CD4-positive, CD25-positive, alpha-beta regulatory T cell (primary cell): ENCODE data around the gene KCNK18. TPM values are rescaled to one million over a fixed set of nuclear protein-coding genes. Genes with fewer than 3 reads are reported as not detected.
"Not testable (repeated sequence)": the region's sequence is repeated elsewhere in the genome, so short reads cannot be mapped to it uniquely, and the experiment has no call there.

Experiments used
- ATAC-seq, 2 donors: fragments of 150-1000 bp; cut with Tn5 transposase; one replicate each; pipeline ENCODE4 v1.10.0; 2021; ENCODE audit warnings: low read depth in 2 of 2, moderate number of reproducible peaks in 2 of 2, moderate library complexity in 1 of 2
- DNase-seq, 3 donors: peaks; one replicate each; pipeline versions ENCODE4 v3.0.0 to v3.0.0-alpha.2; 2012 to 2022; ENCODE audit warnings: mixed read lengths in 1 of 3
- H3K27ac ChIP-seq: one replicate; pipeline ENCODE4 v1.7.0; 2013; ENCODE audit warnings: mild to moderate bottlenecking, low read length; ENCODE audit not compliant: insufficient read depth, poor library complexity, severe bottlenecking
- H3K27me3 ChIP-seq: one replicate; pipeline ENCODE4 v1.7.0; 2013; ENCODE audit warnings: low read length; ENCODE audit not compliant: control insufficient read depth, insufficient read depth
- H3K36me3 ChIP-seq: one replicate; pipeline ENCODE4 v1.7.0; 2013; ENCODE audit warnings: mild to moderate bottlenecking, low read length, moderate library complexity; ENCODE audit not compliant: control insufficient read depth, insufficient read depth
- H3K4me1 ChIP-seq: 2 replicates; pipeline ENCODE4 v1.7.0; 2013; ENCODE audit warnings: mild to moderate bottlenecking, low read length; ENCODE audit not compliant: insufficient read depth, control insufficient read depth, poor library complexity, severe bottlenecking
- H3K4me3 ChIP-seq: one replicate; pipeline ENCODE4 v1.7.0; 2013; ENCODE audit warnings: low read depth, mild to moderate bottlenecking, low read length, moderate library complexity
- H3K9me3 ChIP-seq, 2 experiments: 1 replicate in 1 of 2; 2 replicates in 1 of 2; pipeline ENCODE4 v1.7.0; 2013; ENCODE audit warnings: low read length in 2 of 2, mild to moderate bottlenecking in 1 of 2, moderate library complexity in 1 of 2; ENCODE audit not compliant: control insufficient read depth in 2 of 2
- H3K27ac Mint-ChIP-seq, 3 donors: one replicate each; pipeline ENCODE4 v1.8.0; 2020 to 2022; ENCODE audit warnings: mild to moderate bottlenecking in 3 of 3, mixed read lengths in 3 of 3, moderate library complexity in 2 of 3
- H3K27me3 Mint-ChIP-seq: one replicate; pipeline ENCODE4 v1.8.0; 2022; ENCODE audit warnings: mild to moderate bottlenecking, mixed read lengths
- H3K36me3 Mint-ChIP-seq: one replicate; pipeline ENCODE4 v1.8.0; 2020; ENCODE audit warnings: mixed read lengths
- H3K4me1 Mint-ChIP-seq, 4 donors: one replicate each; pipeline ENCODE4 v1.8.0; 2020 to 2022; ENCODE audit warnings: mixed read lengths in 4 of 4, mild to moderate bottlenecking in 1 of 4
- H3K4me3 Mint-ChIP-seq, 4 donors: one replicate each; pipeline ENCODE4 v1.8.0; 2020 to 2022; ENCODE audit warnings: mild to moderate bottlenecking in 4 of 4, mixed read lengths in 4 of 4, moderate library complexity in 3 of 4
- H3K9me3 Mint-ChIP-seq, 7 donors: one replicate each; pipeline ENCODE4 v1.8.0; 2020 to 2022; ENCODE audit warnings: mixed read lengths in 7 of 7, mild to moderate bottlenecking in 3 of 7, moderate library complexity in 2 of 7
- polyA plus RNA-seq, 4 donors: library from polyadenylated mRNA; unstranded; fragments of 300-500 nt; fragmentation: Illumina TruSeq; gene quantifications; one replicate each; pipeline ENCODE4 v1.2.3, GENCODE V29; 2021
- total RNA-seq: library from RNA; stranded (reverse); gene quantifications from one replicate; pipeline ENCODE4 v1.2.3, GENCODE V29; 2022

The KCNK18 gene
- total and polyA plus RNA-seq, 5 donors from 2014 or later = not detected

DNA sequence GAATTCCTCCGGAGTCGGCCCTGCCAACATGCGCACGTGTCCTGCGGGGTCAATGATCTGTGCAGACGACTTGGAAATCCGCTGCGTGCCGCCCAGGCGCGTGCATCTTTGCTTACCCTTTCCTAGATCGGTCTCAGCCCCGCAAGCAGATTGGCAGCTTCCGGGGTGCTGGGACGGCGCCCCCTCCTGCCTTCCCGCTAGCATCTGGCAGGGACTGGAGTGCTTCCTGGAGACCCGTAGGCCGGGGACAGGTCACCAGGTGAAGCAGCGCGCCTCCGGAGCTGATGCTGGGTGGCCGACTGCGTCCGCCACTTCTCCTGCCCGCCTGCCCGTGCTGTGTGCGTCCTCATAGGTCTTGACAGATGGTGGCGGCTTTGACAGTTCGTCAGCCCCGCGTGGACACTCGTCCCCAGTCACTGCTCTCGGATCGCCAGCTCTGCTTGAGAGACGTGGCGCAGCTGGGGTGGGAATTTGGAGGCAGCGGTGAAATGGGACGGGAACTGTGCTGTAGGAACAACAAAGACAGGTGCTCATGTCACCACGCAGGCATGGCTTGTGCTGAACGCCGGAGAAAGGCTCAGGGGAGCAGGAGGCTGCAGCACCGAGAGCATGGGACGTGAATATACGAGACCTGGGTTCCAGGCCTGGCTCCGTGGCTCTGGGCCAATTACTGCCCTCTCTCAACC is 21.9 kb upstream of the KCNK18 start:
- Histone ChIP-seq H3K27ac (no peak overlapping the region), H3K9me3 (no peaks in the 10 kb centered on the region), H3K36me3 (no peaks in the 10 kb centered on the region), H3K4me1 (peaks cover 16% of the 10 kb centered on the region), H3K4me3 (peak overlapping the region; percentile 82), H3K27me3 (peaks cover 25% of the 10 kb centered on the region)
- H3K4me1 Mint-ChIP-seq = peaks cover 9 to 24% (median 13%) of the 10 kb centered on the region in 4 donors
- ATAC-seq (peak; percentile 34 to 60), DNase-seq (peak in 1 of 3 donors; percentile 9)
- H3K36me3 Mint-ChIP-seq = no peaks in the 10 kb centered on the region
- peaks cover 0 to 2% (median 0%) of the 10 kb centered on the region in 7 donors for H3K9me3 Mint-ChIP-seq
- peak overlapping the region; percentile 5 to 79 (median 60) for H3K27ac Mint-ChIP-seq
- H3K27me3 Mint-ChIP-seq = peaks cover 45% of the 10 kb centered on the region
- peak overlapping the region; percentile 71 to 93 (median 90) for H3K4me3 Mint-ChIP-seq

DNA sequence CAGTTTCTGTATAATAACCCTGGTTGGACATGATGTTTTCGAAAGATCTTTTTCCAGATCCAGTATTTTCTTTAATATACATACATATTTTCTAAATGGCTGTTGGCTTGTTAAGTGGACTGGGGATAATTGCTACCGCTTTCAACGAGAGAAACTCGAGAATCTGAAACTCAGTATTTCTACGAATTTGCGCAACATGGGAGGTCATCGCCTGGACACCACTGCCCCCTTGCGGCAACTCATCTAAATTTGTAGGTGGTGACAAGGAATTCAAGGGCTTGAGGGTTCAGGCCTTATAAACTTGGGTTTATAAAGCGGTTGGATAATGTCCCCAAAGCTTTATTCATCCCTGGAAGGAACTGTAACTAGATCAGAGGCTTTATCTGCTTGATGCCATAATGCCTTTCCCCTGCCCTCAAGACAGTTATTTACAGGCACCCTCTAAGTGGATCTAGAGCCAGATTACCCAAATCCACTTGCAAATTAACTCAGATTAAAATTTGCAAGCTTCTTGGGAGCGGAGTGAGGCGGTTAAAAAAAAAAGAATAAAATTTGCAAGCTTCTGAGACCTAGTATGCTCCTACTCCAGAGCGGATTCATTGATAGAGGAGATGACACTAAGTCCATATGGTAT is 21.3 kb upstream of the KCNK18 start:
- Mint-ChIP-seq H3K4me3 (peak overlapping the region; percentile 71 to 93 (median 90)), H3K4me1 (peaks cover 9 to 24% (median 13%) of the 10 kb centered on the region in 4 donors), H3K9me3 (no peaks in the 10 kb centered on the region), H3K27ac (peak overlapping the region; percentile 5 to 79 (median 75)), H3K36me3 (no peaks in the 10 kb centered on the region), H3K27me3 (peaks cover 40% of the 10 kb centered on the region)
- peaks cover 19% of the 10 kb centered on the region for H3K27me3 ChIP-seq
- no peak overlapping the region for H3K27ac ChIP-seq
- DNase-seq (peak; percentile 28 to 80 (median 74)), ATAC-seq (peak; percentile 8 to 32)
- H3K9me3 ChIP-seq = no peaks in the 10 kb centered on the region
- H3K36me3 ChIP-seq = no peaks in the 10 kb centered on the region
- peaks cover 16% of the 10 kb centered on the region for H3K4me1 ChIP-seq
- H3K4me3 ChIP-seq = peak overlapping the region; percentile 82

DNA sequence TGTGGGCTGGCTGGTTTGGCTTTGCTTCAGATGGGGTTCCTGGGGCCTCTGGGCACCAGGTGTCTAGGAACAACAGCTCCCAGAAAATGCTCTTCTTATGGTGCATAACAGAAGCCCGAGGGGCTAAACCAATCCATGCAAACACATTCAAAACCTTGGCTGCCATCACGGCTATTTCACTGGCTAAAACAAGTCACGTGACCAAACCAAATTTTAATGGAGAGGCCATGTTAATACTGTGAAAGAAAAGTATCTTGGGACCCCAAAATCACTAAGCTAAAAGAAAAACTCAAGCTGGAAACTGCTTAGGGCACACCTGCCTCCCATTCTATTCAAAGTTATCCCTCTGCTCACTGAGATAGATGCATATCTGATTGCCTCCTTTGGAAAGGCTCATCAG is 19.1 kb upstream of the KCNK18 start:
- Mint-ChIP-seq H3K9me3 (peaks cover 0 to 2% (median 0%) of the 10 kb centered on the region in 7 donors), H3K4me1 (peaks cover 9 to 19% (median 13%) of the 10 kb centered on the region in 4 donors), H3K36me3 (no peaks in the 10 kb centered on the region), H3K27me3 (peaks cover 30% of the 10 kb centered on the region), H3K27ac (no peak overlapping the region), H3K4me3 (peak overlapping the region in 1 of 4 donors; percentile 41)
- H3K27ac ChIP-seq = no peak overlapping the region
- H3K9me3 ChIP-seq = no peaks in the 10 kb centered on the region
- ATAC-seq (no peak), DNase-seq (no peak)
- H3K4me3 ChIP-seq = no peak overlapping the region
- H3K4me1 ChIP-seq = peaks cover 16% of the 10 kb centered on the region
- no peaks in the 10 kb centered on the region for H3K36me3 ChIP-seq
- H3K27me3 ChIP-seq = peaks cover under 1% of the 10 kb centered on the region

DNA sequence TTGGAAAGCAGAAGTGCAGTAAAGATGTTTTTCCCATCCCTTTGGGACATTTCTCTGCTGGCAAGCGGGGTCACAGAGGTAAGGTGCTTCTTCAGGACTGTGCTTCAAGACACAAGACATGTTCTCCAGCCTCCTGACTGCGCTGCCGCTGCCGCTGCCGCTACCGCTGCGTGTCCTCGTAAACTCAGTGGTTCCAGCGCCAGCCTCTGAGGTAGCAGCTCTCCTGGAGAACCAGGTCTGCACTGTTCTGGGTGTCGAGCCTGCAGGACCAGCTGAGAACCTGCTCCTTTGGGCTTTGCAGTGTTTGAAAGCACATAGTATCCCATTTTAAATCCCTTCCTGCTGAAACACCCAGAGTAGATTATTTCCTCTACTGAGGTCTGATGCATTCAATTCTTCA is 13.0 kb upstream of the KCNK18 start:
- Mint-ChIP-seq H3K36me3 (no peaks in the 10 kb centered on the region), H3K9me3 (peaks cover 0 to 8% (median 2%) of the 10 kb centered on the region in 7 donors), H3K4me3 (no peak overlapping the region), H3K27ac (no peak overlapping the region), H3K27me3 (peaks cover 8% of the 10 kb centered on the region), H3K4me1 (no peaks in the 10 kb centered on the region)
- H3K4me1 ChIP-seq = no peaks in the 10 kb centered on the region
- no peak overlapping the region for H3K27ac ChIP-seq
- no peaks in the 10 kb centered on the region for H3K9me3 ChIP-seq
- H3K27me3 ChIP-seq = peaks cover 2% of the 10 kb centered on the region
- ATAC-seq (no peak), DNase-seq (no peak)
- H3K4me3 ChIP-seq = no peak overlapping the region
- no peaks in the 10 kb centered on the region for H3K36me3 ChIP-seq

DNA sequence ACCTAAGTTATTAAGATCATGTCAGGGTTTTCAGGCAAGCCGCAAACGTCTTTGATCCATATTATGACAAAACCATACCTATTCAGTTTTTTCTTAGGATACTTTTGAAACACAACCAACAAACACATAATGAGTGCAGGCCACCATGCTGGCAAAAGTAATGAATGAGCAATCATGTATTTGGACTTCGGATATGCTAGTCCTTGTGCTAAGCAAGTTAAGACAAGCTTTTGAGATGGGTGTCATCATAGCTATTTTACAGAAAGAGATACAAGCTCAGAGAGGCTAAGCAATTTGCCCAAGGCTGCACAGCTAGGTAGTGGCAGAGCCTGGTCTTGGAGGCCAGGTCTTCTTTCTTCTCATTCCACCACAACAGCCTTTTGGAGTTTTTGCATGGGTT is 12.5 kb upstream of the KCNK18 start:
- ATAC-seq (no peak), DNase-seq (no peak)
- Mint-ChIP-seq H3K36me3 (no peaks in the 10 kb centered on the region), H3K4me3 (no peak overlapping the region), H3K4me1 (no peaks in the 10 kb centered on the region), H3K27me3 (peaks cover 4% of the 10 kb centered on the region), H3K9me3 (peaks cover 0 to 10% (median 2%) of the 10 kb centered on the region in 7 donors), H3K27ac (no peak overlapping the region)
- no peak overlapping the region for H3K27ac ChIP-seq
- no peak overlapping the region for H3K4me3 ChIP-seq
- H3K36me3 ChIP-seq = no peaks in the 10 kb centered on the region
- peaks cover 0 to 2% of the 10 kb centered on the region in 2 experiments for H3K9me3 ChIP-seq
- no peaks in the 10 kb centered on the region for H3K4me1 ChIP-seq
- H3K27me3 ChIP-seq = peaks cover 2% of the 10 kb centered on the region

DNA sequence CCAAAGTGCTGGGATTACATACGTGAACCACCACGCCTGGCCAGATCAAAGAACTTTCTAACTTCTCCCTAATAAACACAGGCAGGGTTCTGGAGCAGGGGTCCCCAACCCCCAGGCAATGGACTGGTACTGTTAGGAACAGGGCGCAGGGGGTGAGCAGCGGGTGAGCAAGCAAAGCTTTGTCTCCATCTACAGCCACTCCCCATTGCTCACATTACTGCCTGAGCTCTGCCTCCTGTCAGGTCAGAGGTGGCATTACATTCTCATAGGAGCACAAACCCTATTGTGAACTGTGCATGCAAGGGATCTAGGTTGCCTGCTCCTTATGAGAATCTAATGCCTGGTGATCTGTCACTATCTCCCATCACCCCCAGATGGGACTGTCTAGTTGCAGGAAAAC is 11.5 kb upstream of the KCNK18 start:
- H3K9me3 ChIP-seq, H3K4me3 ChIP-seq, H3K36me3 ChIP-seq, H3K27me3 Mint-ChIP-seq, ATAC-seq, H3K4me3 Mint-ChIP-seq, H3K27ac ChIP-seq, H3K36me3 Mint-ChIP-seq, H3K27me3 ChIP-seq, H3K4me1 Mint-ChIP-seq, H3K4me1 ChIP-seq, H3K27ac Mint-ChIP-seq, DNase-seq: not testable (repeated sequence)
- H3K9me3 Mint-ChIP-seq = peaks cover 0 to 11% (median 2%) of the 10 kb centered on the region in 7 donors

DNA sequence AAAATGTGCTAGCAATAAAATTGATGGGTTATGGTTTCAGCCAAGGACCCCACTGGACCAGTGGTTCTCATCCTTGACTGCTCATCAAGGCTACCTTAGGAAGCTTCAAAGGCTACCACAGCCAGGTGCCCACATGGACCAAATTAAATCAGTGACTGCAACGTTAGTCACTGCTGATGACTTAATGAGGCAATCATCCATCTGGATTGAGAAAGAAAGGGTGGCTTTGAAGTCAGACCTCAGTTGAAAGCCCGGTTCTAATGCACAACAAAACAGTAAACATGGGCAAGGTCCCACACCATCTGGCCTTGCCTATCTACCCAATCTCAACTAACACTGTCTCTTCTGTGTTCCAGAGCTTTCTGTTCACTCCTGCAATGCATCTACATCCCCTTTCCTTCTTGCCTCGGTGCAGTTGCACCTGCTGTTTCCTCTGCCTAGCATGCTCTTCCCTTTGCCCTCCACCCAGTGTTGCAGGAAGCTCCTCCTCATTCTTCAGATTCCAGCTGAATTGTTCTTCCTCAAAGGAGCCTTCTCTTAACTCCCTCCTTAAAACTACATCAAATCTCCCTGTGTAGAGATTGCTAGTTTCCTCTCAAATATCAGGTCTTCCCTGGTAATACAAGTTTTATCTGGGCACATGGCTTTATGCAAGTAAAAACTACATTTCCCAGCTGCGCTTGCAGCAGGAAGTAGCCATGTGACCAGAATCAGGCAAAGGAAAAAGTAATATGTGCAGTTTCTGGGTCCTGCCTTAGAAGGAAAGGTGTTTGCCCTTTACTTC is 10.3 kb upstream of the KCNK18 start:
- Mint-ChIP-seq H3K27ac (no peak overlapping the region), H3K4me3 (no peak overlapping the region), H3K36me3 (no peaks in the 10 kb centered on the region), H3K4me1 (no peaks in the 10 kb centered on the region), H3K9me3 (peaks cover 0 to 11% (median 2%) of the 10 kb centered on the region in 7 donors), H3K27me3 (peaks cover 10% of the 10 kb centered on the region)
- H3K4me3 ChIP-seq = no peak overlapping the region
- ATAC-seq = no peak
- no peaks in the 10 kb centered on the region for H3K36me3 ChIP-seq
- H3K9me3 ChIP-seq = peaks cover 0 to 3% of the 10 kb centered on the region in 2 experiments
- no peak overlapping the region for H3K27ac ChIP-seq
- peak in 1 of 3 donors; percentile 14 for DNase-seq
- peaks cover 2% of the 10 kb centered on the region for H3K27me3 ChIP-seq
- no peaks in the 10 kb centered on the region for H3K4me1 ChIP-seq
